Upper lobe of left lung (tissue), 6 donors: ENCODE data around the gene PLIN3. TPM values are rescaled to one million over a fixed set of nuclear protein-coding genes. Genes with fewer than 3 reads are reported as not detected.
A peak's percentile ranks its signal among the peaks of the same experiment; 100 is the strongest.

Experiments
- ATAC-seq, 2 donors: fragments of 200-7000 bp; cut with Tn5 transposase; one replicate each; pipeline ENCODE4 v1.9.1; 2022; ENCODE audit warnings: mild to moderate bottlenecking in 2 of 2, moderate library complexity in 2 of 2; ENCODE audit not compliant: low FRiP score in 2 of 2
- DNase-seq, 2 donors: peaks; one replicate each; pipeline ENCODE4 v3.0.0-alpha.2; 2019 to 2020
- H3K27ac ChIP-seq, 4 donors: fragments of 200-600 bp; sonication (generic); one replicate each; pipeline ENCODE4 v1.5.1; 2016 to 2019
- H3K27me3 ChIP-seq, 4 donors: fragments of 200-600 bp; sonication (generic); one replicate each; pipeline ENCODE4 v1.5.1; 2017 to 2019
- H3K36me3 ChIP-seq, 4 donors: fragments of 200-600 bp; sonication (generic); one replicate each; pipeline ENCODE4 v1.5.1; 2016 to 2019
- H3K4me1 ChIP-seq, 4 donors: fragments of 200-600 bp; sonication (generic); one replicate each; pipeline ENCODE4 v1.5.1; 2018 to 2019
- H3K4me3 ChIP-seq, 4 donors: fragments of 200-600 bp; sonication (generic); one replicate each; pipeline ENCODE4 v1.5.1; 2017 to 2019; ENCODE audit warnings: mild to moderate bottlenecking in 2 of 4, moderate library complexity in 1 of 4
- H3K9me3 ChIP-seq, 4 donors: fragments of 200-600 bp; sonication (generic); one replicate each; pipeline ENCODE4 v1.5.1; 2018 to 2019
- EP300 ChIP-seq, 4 donors: sonication (generic); formaldehyde crosslinking; IDR thresholded peaks; one replicate each; pipeline ENCODE4 v1.5.1; 2017; ENCODE audit warnings: antibody characterized with exemption in 4 of 4, control low read depth in 2 of 4
- POLR2A ChIP-seq, 4 donors: fragments of 450-650 bp; IDR thresholded peaks; one replicate each; pipeline ENCODE4 v1.5.1; 2016 to 2017; ENCODE audit warnings: antibody characterized with exemption in 4 of 4, mild to moderate bottlenecking in 2 of 4
- POLR2AphosphoS5 ChIP-seq, 2 donors: sonication (generic); formaldehyde crosslinking; IDR thresholded peaks; one replicate each; pipeline ENCODE4 v1.5.1; 2017; ENCODE audit warnings: antibody characterized with exemption in 2 of 2
- WGBS, 2 donors: methylation state at CpG; one replicate each; pipeline ENCODE4 v1.1.5; 2017 to 2018; 5-methylcytosine and 5-hydroxymethylcytosine counted together
- total RNA-seq, 6 donors: library from RNA; depleted of rRNA in 4 of 6; stranded (reverse); fragments of >200 nt in 4 of 6; gene quantifications; one replicate each; pipeline versions ENCODE4 v1.1.0 to v1.2.1, GENCODE V29; 2016 to 2021
- TF ChIP-seq, protein P1 (sequence below), 6 experiments: fragments of 450-650 bp in 4 of 6; fragments of 200-600 bp in 2 of 6; sonication (generic) in 2 of 6; IDR thresholded peaks; one replicate each; pipeline ENCODE4 v1.5.1; 2016 to 2019; ENCODE audit warnings: antibody characterized with exemption in 6 of 6
- donor health status: DM: no; HTN: no; CAD: no; lungs with moderate emphysema.
- donor health status: DM: no; HTN: yes; CAD: no; lungs with severe emphysema.

Gene PLIN3
- total RNA-seq, 6 donors from 2014 or later, result 29.3 to 55.1 (median 38.4) TPM

DNA sequence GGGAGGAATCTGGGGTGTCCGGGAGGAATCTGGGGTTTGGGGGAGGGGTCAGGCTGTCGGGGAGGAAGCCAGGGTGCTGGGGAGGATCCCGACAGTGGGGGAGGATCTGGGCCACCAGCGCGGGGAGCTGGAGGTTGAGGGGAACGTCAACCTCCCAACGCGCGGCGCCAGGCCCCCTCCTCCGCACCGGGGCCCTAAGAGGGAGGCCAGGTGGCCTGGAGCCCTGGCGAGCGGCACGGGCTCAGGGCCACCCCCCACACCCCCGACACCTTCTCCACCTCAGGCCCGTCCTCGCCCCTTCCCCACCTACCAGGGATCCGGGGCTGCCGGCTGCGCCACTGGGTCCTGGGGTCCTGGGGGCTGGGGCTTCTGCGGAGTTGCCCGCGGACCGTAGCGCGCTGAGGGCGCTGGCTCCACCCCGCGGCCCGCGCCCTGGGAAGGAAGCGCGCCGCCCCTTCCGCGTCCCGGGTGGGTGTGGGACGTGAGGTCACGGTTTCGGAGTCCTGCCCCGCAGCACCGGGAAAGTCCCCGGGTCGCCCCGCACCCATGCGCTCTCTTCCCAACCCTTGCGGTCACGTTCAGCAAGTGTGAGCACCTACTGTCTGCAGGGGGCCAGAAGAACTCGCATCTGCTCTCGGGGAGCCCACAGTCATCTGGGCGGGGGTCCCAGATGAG is 36.0 kb downstream of the PLIN3 start, which contains the start of gene TICAM1:
TSS of gene TICAM1 (minus strand) at position 409 of the 675 bp plus-strand sequence. CDS start 13,335 bp downstream, outside the sequence.
- 1% methylated on average over 11 to 37 of the region's 52 CpGs for WGBS, 2 donors
- Histone ChIP-seq H3K27me3 (no peaks in the 10 kb centered on the region), H3K36me3 (no peaks in the 10 kb centered on the region), H3K4me3 (peak within 1 kb of the TSS; percentile 73 to 97 (median 79)), H3K9me3 (no peaks in the 10 kb centered on the region), H3K4me1 (peaks cover 20 to 37% (median 21%) of the 10 kb centered on the region in 4 donors), H3K27ac (peak within 1 kb of the TSS; percentile 91 to 98 (median 93))
- DNase-seq, result peak; percentile 86 to 96
- TF ChIP-seq, protein P1, sequence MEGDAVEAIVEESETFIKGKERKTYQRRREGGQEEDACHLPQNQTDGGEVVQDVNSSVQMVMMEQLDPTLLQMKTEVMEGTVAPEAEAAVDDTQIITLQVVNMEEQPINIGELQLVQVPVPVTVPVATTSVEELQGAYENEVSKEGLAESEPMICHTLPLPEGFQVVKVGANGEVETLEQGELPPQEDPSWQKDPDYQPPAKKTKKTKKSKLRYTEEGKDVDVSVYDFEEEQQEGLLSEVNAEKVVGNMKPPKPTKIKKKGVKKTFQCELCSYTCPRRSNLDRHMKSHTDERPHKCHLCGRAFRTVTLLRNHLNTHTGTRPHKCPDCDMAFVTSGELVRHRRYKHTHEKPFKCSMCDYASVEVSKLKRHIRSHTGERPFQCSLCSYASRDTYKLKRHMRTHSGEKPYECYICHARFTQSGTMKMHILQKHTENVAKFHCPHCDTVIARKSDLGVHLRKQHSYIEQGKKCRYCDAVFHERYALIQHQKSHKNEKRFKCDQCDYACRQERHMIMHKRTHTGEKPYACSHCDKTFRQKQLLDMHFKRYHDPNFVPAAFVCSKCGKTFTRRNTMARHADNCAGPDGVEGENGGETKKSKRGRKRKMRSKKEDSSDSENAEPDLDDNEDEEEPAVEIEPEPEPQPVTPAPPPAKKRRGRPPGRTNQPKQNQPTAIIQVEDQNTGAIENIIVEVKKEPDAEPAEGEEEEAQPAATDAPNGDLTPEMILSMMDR (IDR thresholded peaks at IDR 0.05), result peak in 2 of 6 experiments; percentile 40 to 46
- TF ChIP-seq POLR2A (IDR thresholded peaks at IDR 0.05) (peak in 3 of 4 donors; percentile 84 to 93 (median 87)), EP300 (IDR thresholded peaks at IDR 0.05) (no peak), POLR2AphosphoS5 (IDR thresholded peaks at IDR 0.05) (peak; percentile 94 to 96)
- ATAC-seq, result peak; percentile 91 to 98

DNA sequence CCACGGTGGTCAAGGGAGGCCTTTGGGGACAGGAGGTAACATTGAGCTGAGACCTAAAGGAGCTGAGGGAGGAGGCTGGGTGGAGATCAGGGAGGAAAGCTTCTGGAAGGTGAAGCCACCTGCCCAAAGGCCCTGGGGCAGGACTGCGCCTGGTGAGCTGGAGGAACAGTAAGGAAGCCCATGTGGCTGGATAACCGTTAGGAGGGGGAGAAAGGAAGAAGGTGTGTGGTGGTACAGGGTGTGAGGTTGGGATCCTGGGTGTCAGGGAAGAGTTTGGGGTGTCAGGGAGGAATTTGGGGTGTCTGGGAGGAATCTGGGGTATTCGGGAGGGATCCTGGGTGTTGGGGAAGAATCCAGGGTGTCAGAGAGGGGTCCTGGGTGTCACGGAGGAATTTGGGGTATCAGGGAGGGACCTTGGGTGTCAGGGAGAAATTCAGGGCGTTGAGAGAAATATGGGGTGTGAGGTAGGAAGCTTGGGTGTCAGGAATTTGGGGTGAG is 36.6 kb downstream of the PLIN3 start:
- no peaks in the 10 kb centered on the region for H3K36me3 ChIP-seq
- DNase-seq (no peak), ATAC-seq (peak; percentile 12 to 44)
- TF ChIP-seq POLR2AphosphoS5 (IDR thresholded peaks at IDR 0.05), result no peak
- no peak for TF ChIP-seq EP300 (IDR thresholded peaks at IDR 0.05)
- TF ChIP-seq POLR2A (IDR thresholded peaks at IDR 0.05), result no peak
- TF ChIP-seq, protein P1 (IDR thresholded peaks at IDR 0.05), result no peak
- no peaks in the 10 kb centered on the region for H3K9me3 ChIP-seq
- H3K27ac ChIP-seq, result peak overlapping the region; percentile 91 to 98 (median 93)
- 55 to 64% methylated on average over 6 of the region's 6 CpGs for WGBS, 2 donors
- peak overlapping the region; percentile 73 to 97 (median 79) for H3K4me3 ChIP-seq
- peaks cover 20 to 37% (median 21%) of the 10 kb centered on the region in 4 donors for H3K4me1 ChIP-seq
- no peaks in the 10 kb centered on the region for H3K27me3 ChIP-seq

DNA sequence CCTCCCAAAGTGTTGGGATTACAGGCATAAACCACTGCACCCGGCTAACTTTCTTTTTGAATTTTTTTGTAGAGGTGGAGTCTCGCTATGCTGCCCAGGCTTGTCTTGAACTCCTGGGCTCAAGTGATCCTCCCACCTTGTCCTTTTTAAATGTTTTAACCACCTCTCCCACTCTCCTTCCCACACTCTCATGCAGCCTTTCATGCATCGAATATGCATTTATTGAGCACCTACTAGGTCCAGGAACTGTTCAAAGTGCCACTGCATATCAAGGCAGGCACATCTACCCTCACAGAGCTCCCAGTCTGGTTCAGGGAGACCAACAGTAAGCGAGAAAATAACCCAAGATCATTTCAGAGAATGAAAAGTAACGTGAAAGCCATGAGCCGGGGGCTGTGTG is 37.1 kb downstream of the PLIN3 start:
- WGBS, 2 donors, result 86% methylated on average over 6 of the region's 6 CpGs
- H3K36me3 ChIP-seq, result peaks cover 0 to under 1% (median 0%) of the 10 kb centered on the region in 4 donors
- peak overlapping the region; percentile 73 to 97 (median 79) for H3K4me3 ChIP-seq
- ATAC-seq (no peak), DNase-seq (no peak)
- no peak for TF ChIP-seq EP300 (IDR thresholded peaks at IDR 0.05)
- TF ChIP-seq POLR2A (IDR thresholded peaks at IDR 0.05), result no peak
- TF ChIP-seq, protein P1 (IDR thresholded peaks at IDR 0.05), result no peak
- no peak for TF ChIP-seq POLR2AphosphoS5 (IDR thresholded peaks at IDR 0.05)
- peaks cover 20 to 37% (median 21%) of the 10 kb centered on the region in 4 donors for H3K4me1 ChIP-seq
- H3K27me3 ChIP-seq, result no peaks in the 10 kb centered on the region
- peak overlapping the region; percentile 91 to 98 (median 93) for H3K27ac ChIP-seq
- no peaks in the 10 kb centered on the region for H3K9me3 ChIP-seq

DNA sequence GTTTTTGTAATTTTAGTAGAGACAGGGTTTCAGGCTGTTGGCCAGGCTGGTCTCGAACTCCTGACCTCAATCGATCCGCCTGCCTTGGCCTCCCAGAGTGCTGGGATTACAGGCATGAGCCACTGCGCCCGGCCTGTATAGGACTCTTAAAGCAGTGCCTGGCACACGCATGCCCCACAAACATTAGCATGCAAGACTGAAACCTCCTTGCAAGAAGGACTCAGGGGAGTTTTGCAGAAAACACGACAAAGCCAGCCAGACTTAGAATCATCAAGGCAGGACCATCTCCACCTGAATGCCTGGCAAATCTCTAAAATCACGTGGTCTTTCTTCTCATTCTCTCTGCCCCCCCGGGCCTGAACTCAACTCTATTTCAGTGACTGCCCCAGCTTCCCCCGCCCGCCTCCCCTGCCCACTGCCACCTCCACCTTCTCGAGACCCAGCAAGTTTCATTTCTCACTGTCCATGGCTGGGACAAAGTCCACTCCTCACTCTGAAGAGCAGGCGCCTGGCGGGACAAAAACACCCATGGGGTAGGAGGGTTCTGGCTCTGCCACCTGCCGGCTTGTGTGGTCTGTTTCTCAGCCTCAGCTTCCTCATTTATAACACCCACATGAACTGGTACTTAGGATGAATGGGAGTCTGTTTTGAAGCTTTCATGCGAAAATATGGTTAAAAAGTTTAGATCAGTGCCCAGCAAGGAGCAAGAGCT is 38.3 kb downstream of the PLIN3 start:
- Histone ChIP-seq H3K27me3 (no peaks in the 10 kb centered on the region), H3K27ac (peak overlapping the region; percentile 16 to 94 (median 58)), H3K4me3 (no peak overlapping the region), H3K9me3 (no peaks in the 10 kb centered on the region), H3K4me1 (peaks cover 20 to 37% (median 21%) of the 10 kb centered on the region in 4 donors), H3K36me3 (peaks cover 0 to 7% (median 3%) of the 10 kb centered on the region in 4 donors)
- WGBS, 2 donors, result 57 to 64% methylated on average over 13 to 16 of the region's 16 CpGs
- ATAC-seq (no peak), DNase-seq (no peak)
- TF ChIP-seq POLR2A (IDR thresholded peaks at IDR 0.05), result no peak
- TF ChIP-seq EP300 (IDR thresholded peaks at IDR 0.05), result no peak
- no peak for TF ChIP-seq POLR2AphosphoS5 (IDR thresholded peaks at IDR 0.05)
- TF ChIP-seq, protein P1 (IDR thresholded peaks at IDR 0.05), result no peak
